Measurements from ENCODE around the gene GAL3ST2. TPM values are rescaled to one million over a fixed set of nuclear protein-coding genes. Genes with fewer than 3 reads are reported as not detected.

The GAL3ST2 gene
- total RNA-seq, 4 donors from 2014 or later: 2.7 TPM; not detected in 3

- DNase-seq (ENCODE audit: extremely low spot score): no peak
- peaks cover 0 to 5% (median 0%) of the 10 kb centered on the region in 4 donors for H3K4me1 ChIP-seq
- WGBS: 62% methylated on average over 6 of the region's 6 CpGs
- no peaks in the 10 kb centered on the region for H3K36me3 ChIP-seq
- TF ChIP-seq CTCF (IDR thresholded peaks at IDR 0.05): peak in 1 of 3 experiments; percentile 2
- no peak for TF ChIP-seq EP300 (IDR thresholded peaks at IDR 0.05)
- H3K27ac ChIP-seq (replicated peaks in 1 of 4): no peak overlapping the region
- intact Hi-C loops (cut with DNase I): no loop called here
- H3K4me3 ChIP-seq: no peak overlapping the region
- H3K9me3 ChIP-seq: no peaks in the 10 kb centered on the region
- H3K27me3 ChIP-seq: no peaks in the 10 kb centered on the region
These were observed 59.7 kb downstream of the GAL3ST2 start for GRCh38 chr2:241836292-241836691.

GRCh38 chr2:241837197-241837965 lies 60.8 kb downstream of the GAL3ST2 start:
- Histone ChIP-seq H3K9me3 (no peaks in the 10 kb centered on the region), H3K36me3 (no peaks in the 10 kb centered on the region)

GRCh38 chr2:241841181-241842066 lies 64.8 kb downstream of the GAL3ST2 start:
- DNase-seq (ENCODE audit: extremely low spot score): no peak
- no peak for TF ChIP-seq POLR2AphosphoS5 (IDR thresholded peaks at IDR 0.05)
- no peak for TF ChIP-seq CTCF (IDR thresholded peaks at IDR 0.05)
- no peak for TF ChIP-seq POLR2A (IDR thresholded peaks at IDR 0.05; ENCODE audit: low read depth)
- TF ChIP-seq EP300 (IDR thresholded peaks at IDR 0.05): no peak
- Histone ChIP-seq H3K4me3 (no peak overlapping the region), H3K4me1 (peaks cover 11 to 33% (median 25%) of the 10 kb centered on the region in 4 donors), H3K9me3 (no peaks in the 10 kb centered on the region), H3K27ac (replicated peaks in 1 of 4) (peak overlapping the region in 2 of 4 donors; percentile 8 to 78), H3K36me3 (no peaks in the 10 kb centered on the region), H3K27me3 (no peaks in the 10 kb centered on the region)
- intact Hi-C loops (cut with DNase I): no loop called here
- 78% methylated on average over 28 of the region's 28 CpGs for WGBS

More at GRCh38 chr2:241837197-241837965, 60.8 kb downstream of the GAL3ST2 start:
- DNase-seq (ENCODE audit: extremely low spot score): no peak
- intact Hi-C loops (cut with DNase I): no loop called here
- Histone ChIP-seq H3K27me3 (no peaks in the 10 kb centered on the region), H3K4me1 (peaks cover 0 to 5% (median 0%) of the 10 kb centered on the region in 4 donors), H3K4me3 (no peak overlapping the region), H3K27ac (replicated peaks in 1 of 4) (no peak overlapping the region)
- 67% methylated on average over 13 of the region's 13 CpGs for WGBS
- TF ChIP-seq CTCF (IDR thresholded peaks at IDR 0.05): no peak
- TF ChIP-seq POLR2AphosphoS5 (IDR thresholded peaks at IDR 0.05): no peak
- TF ChIP-seq POLR2A (IDR thresholded peaks at IDR 0.05; ENCODE audit: low read depth): no peak
- TF ChIP-seq EP300 (IDR thresholded peaks at IDR 0.05): no peak

- DNase-seq (ENCODE audit: extremely low spot score): no peak
- Histone ChIP-seq H3K9me3 (no peaks in the 10 kb centered on the region), H3K27ac (replicated peaks in 1 of 4) (peak overlapping the region in 1 of 4 donors; percentile 78), H3K27me3 (no peaks in the 10 kb centered on the region), H3K36me3 (no peaks in the 10 kb centered on the region), H3K4me1 (peaks cover 11 to 35% (median 26%) of the 10 kb centered on the region in 4 donors), H3K4me3 (no peak overlapping the region)
- intact Hi-C loops (cut with DNase I): no loop called here
- TF ChIP-seq CTCF (IDR thresholded peaks at IDR 0.05): no peak
- no peak for TF ChIP-seq POLR2AphosphoS5 (IDR thresholded peaks at IDR 0.05)
- TF ChIP-seq EP300 (IDR thresholded peaks at IDR 0.05): no peak
- TF ChIP-seq POLR2A (IDR thresholded peaks at IDR 0.05; ENCODE audit: low read depth): no peak
- WGBS: 92% methylated on average over 11 of the region's 11 CpGs
These were observed 65.4 kb downstream of the GAL3ST2 start for GRCh38 chr2:241842067-241842415.
